Lower lobe of right lung (tissue), 2 donors: ENCODE data around the gene RNF224. TPM values are rescaled to one million over a fixed set of nuclear protein-coding genes. Genes with fewer than 3 reads are reported as not detected.

Experiments used
- ATAC-seq, 2 donors: fragments of 200-7000 bp; cut with Tn5 transposase; one replicate each; pipeline ENCODE4 v1.9.1; 2020 to 2022; ENCODE audit warnings: mild to moderate bottlenecking in 2 of 2, moderate library complexity in 2 of 2
- DNase-seq: peaks from one replicate; pipeline ENCODE4 v3.0.0-alpha.2; 2020
- H3K27ac ChIP-seq: fragments of 200-600 bp; one replicate; pipeline ENCODE4 v1.8.0; 2022
- H3K27me3 ChIP-seq: fragments of 200-600 bp; one replicate; pipeline ENCODE4 v1.8.0; 2022; ENCODE audit warnings: low read depth
- H3K36me3 ChIP-seq: fragments of 200-600 bp; one replicate; pipeline ENCODE4 v1.8.0; 2022; ENCODE audit warnings: mild to moderate bottlenecking
- H3K4me1 ChIP-seq: fragments of 200-600 bp; one replicate; pipeline ENCODE4 v1.8.0; 2022
- H3K4me3 ChIP-seq: fragments of 200-600 bp; one replicate; pipeline ENCODE4 v1.8.0; 2022; ENCODE audit warnings: mild to moderate bottlenecking
- H3K9me3 ChIP-seq: fragments of 200-600 bp; one replicate; pipeline ENCODE4 v1.8.0; 2022
- intact Hi-C: fragments of 100-400 bp; cut with DNase I; formaldehyde crosslinking; loops from one replicate; pipeline ENCODE4 v1.11.0; 2022
- total RNA-seq: library from RNA; stranded (reverse); fragmentation: NEBNext Ultra II Directional; extraction: Animal tissue kit (Norgen Biotek cat#: 25700); gene quantifications from one replicate; pipeline ENCODE4 v1.2.1, GENCODE V29; 2021
- TF ChIP-seq, protein P1 (sequence below): fragments of 200-600 bp; IDR thresholded peaks from one replicate; pipeline ENCODE4 v1.8.0; 2022; ENCODE audit warnings: antibody characterized with exemption, mild to moderate bottlenecking
- donor health status: DM: no; HTN: yes; CAD: no; lungs with severe emphysema.

Gene RNF224
- total RNA-seq, 1 donor from 2014 or later = 0.21 TPM

DNA sequence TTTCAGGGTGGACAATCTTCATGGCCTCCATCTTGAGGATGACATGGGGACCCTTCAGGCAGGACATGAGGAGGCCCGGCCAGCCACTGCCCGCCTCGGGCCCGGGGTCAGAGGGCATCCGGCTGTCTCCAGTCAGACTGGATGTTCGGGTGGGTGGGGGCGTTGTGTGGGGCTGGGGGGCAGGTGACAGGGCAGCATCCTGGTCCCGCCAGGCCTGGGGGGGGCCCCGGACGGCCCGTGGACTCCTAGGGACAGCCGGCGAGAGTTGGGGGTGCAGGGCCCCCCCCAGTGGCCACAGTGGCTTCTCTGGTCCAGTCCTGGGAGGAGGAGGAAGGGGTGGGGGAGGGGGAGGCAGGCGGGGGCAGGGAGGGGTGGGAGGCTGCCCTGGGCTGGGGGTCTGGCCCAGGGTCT is 6.2 kb upstream of the RNF224 start:
- H3K4me3 ChIP-seq = no peak overlapping the region
- no peaks in the 10 kb centered on the region for H3K9me3 ChIP-seq
- H3K27ac ChIP-seq = no peak overlapping the region
- TF ChIP-seq, protein P1, sequence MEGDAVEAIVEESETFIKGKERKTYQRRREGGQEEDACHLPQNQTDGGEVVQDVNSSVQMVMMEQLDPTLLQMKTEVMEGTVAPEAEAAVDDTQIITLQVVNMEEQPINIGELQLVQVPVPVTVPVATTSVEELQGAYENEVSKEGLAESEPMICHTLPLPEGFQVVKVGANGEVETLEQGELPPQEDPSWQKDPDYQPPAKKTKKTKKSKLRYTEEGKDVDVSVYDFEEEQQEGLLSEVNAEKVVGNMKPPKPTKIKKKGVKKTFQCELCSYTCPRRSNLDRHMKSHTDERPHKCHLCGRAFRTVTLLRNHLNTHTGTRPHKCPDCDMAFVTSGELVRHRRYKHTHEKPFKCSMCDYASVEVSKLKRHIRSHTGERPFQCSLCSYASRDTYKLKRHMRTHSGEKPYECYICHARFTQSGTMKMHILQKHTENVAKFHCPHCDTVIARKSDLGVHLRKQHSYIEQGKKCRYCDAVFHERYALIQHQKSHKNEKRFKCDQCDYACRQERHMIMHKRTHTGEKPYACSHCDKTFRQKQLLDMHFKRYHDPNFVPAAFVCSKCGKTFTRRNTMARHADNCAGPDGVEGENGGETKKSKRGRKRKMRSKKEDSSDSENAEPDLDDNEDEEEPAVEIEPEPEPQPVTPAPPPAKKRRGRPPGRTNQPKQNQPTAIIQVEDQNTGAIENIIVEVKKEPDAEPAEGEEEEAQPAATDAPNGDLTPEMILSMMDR = no peak
- no peak for DNase-seq
- intact Hi-C loops = no loop called here
- H3K4me1 ChIP-seq = peaks cover 41% of the 10 kb centered on the region
- peaks cover 6% of the 10 kb centered on the region for H3K36me3 ChIP-seq
- H3K27me3 ChIP-seq = no peaks in the 10 kb centered on the region
- ATAC-seq = no peak

DNA sequence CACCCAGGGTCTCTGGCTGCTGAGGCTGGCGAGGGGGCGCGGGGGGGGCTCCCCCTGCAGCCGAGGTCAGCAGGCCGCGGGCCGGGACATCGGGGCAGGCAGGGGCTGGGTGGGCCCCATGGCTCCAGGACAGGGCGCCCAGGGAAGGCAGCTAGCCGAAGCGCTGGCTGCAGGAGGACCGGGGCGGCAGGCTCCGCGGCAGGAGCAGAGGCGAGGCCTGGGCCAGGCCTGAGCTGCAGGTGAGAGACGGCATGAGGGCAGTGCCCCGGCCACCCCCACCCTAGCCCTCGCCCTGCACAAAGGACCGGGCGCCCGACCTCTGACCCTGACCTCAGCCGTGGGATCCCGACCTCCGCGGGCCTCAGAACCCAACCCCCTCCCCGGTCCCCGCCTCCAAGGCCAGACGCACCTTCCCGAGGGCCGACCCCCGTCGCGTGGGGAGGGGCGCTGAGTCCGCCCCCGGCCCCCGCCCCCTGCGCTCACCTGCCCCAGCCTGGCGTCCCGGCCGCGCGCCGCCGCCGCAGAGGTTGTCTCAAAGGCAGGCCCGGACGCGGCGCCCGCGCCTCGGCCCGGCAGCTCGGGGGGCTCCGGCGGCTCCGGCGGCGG is 5.7 kb upstream of the RNF224 start:
- Histone ChIP-seq H3K4me1 (peaks cover 46% of the 10 kb centered on the region), H3K27ac (no peak overlapping the region), H3K4me3 (peak overlapping the region; percentile 50), H3K36me3 (peaks cover under 1% of the 10 kb centered on the region), H3K9me3 (no peaks in the 10 kb centered on the region), H3K27me3 (no peaks in the 10 kb centered on the region)
- TF ChIP-seq, protein P1 = no peak
- no peak for DNase-seq
- no peak for ATAC-seq
- intact Hi-C loops = no loop called here

DNA sequence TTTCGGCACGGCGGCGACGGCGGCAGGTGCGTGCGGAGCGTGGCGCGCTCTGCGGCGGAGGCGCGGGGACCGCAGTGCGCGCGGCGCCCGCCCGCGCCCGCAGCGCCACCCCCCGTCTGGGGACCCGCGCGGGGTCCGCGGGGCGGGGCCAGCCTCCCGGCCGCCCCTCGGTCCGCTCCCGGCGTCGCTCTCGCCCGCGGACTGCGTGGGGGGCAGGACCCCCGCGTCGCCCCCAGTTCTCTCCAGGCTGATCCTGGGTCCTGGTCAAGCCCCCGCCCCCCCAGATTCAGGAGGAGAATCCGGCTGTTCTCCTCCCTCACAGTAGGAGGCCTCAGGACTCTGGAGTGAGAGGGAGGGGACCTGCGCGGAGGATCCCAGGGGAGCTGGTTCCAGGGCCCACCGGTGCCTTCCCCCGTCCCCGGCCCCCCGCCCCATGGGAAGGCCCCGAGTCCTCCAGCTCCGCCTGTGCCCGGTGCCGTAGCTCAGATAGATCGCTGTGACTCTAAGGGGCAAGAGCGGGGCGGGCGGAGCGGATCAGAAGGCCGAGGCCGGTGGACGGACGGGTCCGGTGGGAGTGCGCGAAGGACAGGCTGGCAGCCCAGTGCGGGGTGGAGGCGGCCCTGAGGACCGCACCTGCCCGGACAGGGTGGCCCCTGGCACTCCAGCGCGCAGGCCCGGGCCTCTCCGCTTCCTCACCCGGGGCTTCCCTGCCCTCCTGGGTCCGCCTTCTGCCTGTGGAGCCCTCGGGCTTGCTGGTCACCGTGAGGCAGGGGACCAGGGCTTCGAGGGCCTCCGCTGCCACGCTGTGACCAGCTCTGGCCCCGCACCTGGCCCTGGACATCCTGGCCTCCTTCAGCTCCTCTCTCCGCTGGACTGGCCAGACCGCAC is 4.9 kb upstream of the RNF224 start, which contains the start of gene RNF208:
TSS of gene RNF208 (minus strand) at position 51 of the 888 bp plus-strand sequence. CDS start 1,028 bp downstream, outside the sequence.
- Histone ChIP-seq H3K36me3 (no peaks in the 10 kb centered on the region), H3K27ac (peak within 1 kb of the TSS; percentile 91), H3K27me3 (no peaks in the 10 kb centered on the region), H3K4me1 (peaks cover 48% of the 10 kb centered on the region), H3K9me3 (no peaks in the 10 kb centered on the region), H3K4me3 (peak within 1 kb of the TSS; percentile 78)
- ATAC-seq (peak; percentile 2 to 7), DNase-seq (no peak)
- TF ChIP-seq, protein P1 = no peak
- intact Hi-C loops = no loop called here

DNA sequence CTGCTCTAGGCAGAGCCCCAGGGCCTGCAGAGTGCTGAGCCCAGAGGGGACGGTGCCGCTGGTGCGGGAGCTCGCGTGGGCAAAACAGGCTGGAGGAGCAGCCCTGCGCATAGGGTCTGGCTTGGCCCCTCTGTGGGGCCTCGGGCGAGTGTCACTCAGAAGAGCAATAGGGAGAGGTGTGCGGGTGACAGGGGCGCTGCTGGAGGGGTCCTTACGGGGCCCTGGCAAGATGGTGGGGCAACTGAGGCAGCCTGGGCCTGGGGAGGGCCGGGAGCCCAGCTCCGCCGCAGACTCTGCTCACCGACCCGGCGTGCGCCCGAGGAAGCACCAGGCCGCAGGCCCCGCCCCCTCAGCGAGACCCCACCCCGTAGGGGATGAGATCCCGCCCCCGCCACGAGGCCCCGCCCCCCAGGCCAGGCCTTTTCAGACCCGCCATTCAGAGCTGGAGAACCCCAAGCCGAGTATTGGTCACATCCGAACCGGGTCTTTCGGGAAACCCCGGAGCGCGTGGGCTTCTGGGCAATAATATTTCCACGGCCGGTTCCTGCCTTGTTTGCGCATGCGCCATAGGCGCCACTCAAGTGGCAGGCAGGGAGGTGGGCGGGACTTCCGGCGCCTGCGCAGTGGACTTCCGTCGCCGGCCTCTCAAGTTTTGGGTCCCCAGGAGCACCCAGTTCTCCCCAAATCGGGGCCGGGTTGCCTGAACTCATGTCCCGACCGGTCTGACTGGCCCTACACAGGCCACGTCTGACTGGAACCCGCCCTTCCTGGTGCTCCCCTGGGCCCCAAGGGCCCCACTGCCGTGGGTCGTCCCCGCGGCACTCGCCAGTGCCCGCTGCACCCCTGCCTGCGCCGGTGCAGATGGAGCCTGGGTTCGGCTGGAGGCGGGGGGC is 4.0 kb upstream of the RNF224 start:
- intact Hi-C loops = no loop called here
- Histone ChIP-seq H3K27me3 (no peaks in the 10 kb centered on the region), H3K4me1 (peaks cover 39% of the 10 kb centered on the region), H3K4me3 (peak overlapping the region; percentile 78), H3K36me3 (no peaks in the 10 kb centered on the region), H3K27ac (peak overlapping the region; percentile 91), H3K9me3 (no peaks in the 10 kb centered on the region)
- ATAC-seq (peak; percentile 90 to 92), DNase-seq (peak; percentile 98)
- TF ChIP-seq, protein P1 = no peak
